ENCODE data around the gene ATP2B2.

DNA sequence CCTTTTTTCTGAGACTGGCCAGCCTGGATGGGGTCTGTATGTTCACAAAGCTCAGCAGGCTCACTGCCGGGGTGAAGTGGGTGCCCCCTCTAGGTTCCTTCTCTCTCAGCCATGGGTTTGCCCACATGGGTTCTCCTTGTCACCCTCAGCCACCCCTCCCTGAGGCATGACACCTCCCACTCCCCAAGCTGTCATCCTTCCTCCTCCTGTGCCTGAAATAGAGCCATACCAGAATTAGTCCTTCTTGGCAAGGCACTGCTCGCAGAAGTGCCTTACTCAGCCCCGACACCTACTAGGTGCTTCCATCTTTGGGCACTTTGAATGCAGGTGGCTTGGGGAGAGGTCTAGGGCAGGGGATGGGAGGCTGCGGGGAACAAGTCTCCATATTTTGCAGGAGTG lies 121.5 kb downstream of the ATP2B2 start:
- TF ChIP-seq, protein P1, sequence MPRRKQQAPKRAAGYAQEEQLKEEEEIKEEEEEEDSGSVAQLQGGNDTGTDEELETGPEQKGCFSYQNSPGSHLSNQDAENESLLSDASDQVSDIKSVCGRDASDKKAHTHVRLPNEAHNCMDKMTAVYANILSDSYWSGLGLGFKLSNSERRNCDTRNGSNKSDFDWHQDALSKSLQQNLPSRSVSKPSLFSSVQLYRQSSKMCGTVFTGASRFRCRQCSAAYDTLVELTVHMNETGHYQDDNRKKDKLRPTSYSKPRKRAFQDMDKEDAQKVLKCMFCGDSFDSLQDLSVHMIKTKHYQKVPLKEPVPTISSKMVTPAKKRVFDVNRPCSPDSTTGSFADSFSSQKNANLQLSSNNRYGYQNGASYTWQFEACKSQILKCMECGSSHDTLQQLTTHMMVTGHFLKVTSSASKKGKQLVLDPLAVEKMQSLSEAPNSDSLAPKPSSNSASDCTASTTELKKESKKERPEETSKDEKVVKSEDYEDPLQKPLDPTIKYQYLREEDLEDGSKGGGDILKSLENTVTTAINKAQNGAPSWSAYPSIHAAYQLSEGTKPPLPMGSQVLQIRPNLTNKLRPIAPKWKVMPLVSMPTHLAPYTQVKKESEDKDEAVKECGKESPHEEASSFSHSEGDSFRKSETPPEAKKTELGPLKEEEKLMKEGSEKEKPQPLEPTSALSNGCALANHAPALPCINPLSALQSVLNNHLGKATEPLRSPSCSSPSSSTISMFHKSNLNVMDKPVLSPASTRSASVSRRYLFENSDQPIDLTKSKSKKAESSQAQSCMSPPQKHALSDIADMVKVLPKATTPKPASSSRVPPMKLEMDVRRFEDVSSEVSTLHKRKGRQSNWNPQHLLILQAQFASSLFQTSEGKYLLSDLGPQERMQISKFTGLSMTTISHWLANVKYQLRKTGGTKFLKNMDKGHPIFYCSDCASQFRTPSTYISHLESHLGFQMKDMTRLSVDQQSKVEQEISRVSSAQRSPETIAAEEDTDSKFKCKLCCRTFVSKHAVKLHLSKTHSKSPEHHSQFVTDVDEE (CRISPR knock-in tag; IDR thresholded peaks at IDR 0.05) = no peak
- TF ChIP-seq ZNF8 (CRISPR knock-in tag; IDR thresholded peaks at IDR 0.05) = no peak

Measured in SK-N-SH treated with all-trans-retinoic acid at 6 μM for 48 hours (cell line).